Peyer's patch (tissue), 4 donors: Measurements from ENCODE around the gene UNC13D. TPM values are rescaled to one million over a fixed set of nuclear protein-coding genes. Genes with fewer than 3 reads are reported as not detected.

ENCODE experiments used
- DNase-seq, 3 donors: peaks; one replicate each; pipeline ENCODE4 v3.0.0-alpha.2; 2017 to 2019
- H3K27ac ChIP-seq, 4 donors: fragments of 200-600 bp; sonication (generic); one replicate each; pipeline ENCODE4 v1.5.1; 2016 to 2019
- H3K27me3 ChIP-seq, 2 donors: fragments of 200-600 bp; sonication (generic); one replicate each; pipeline ENCODE4 v1.5.1; 2019
- H3K36me3 ChIP-seq, 3 donors: fragments of 200-600 bp; sonication (generic); one replicate each; pipeline ENCODE4 v1.5.1; 2016 to 2019
- H3K4me1 ChIP-seq, 4 donors: fragments of 200-600 bp; sonication (generic); one replicate each; pipeline ENCODE4 v1.5.1; 2016 to 2019
- H3K4me3 ChIP-seq, 4 donors: fragments of 200-600 bp; sonication (generic); 1 replicate in 3 of 4; 2 replicates in 1 of 4; pipeline ENCODE4 v1.5.1; 2016 to 2019; ENCODE audit warnings: mild to moderate bottlenecking in 1 of 4
- H3K9me3 ChIP-seq, 4 donors: fragments of 200-600 bp; sonication (generic); one replicate each; pipeline ENCODE4 v1.5.1; 2016 to 2019; ENCODE audit warnings: mild to moderate bottlenecking in 1 of 4
- CTCF ChIP-seq, 6 experiments: fragments of 450-650 bp in 4 of 6; fragments of 200-600 bp in 2 of 6; sonication (generic) in 1 of 6; IDR thresholded peaks; one replicate each; pipeline ENCODE4 v1.5.1; 2017 to 2019; ENCODE audit warnings: antibody characterized with exemption in 6 of 6, mild to moderate bottlenecking in 3 of 6, moderate library complexity in 1 of 6
- POLR2A ChIP-seq, 2 donors: fragments of 450-650 bp; IDR thresholded peaks; one replicate each; pipeline ENCODE4 v1.5.1; 2017; ENCODE audit warnings: antibody characterized with exemption in 2 of 2, mild to moderate bottlenecking in 2 of 2, moderate library complexity in 2 of 2
- total RNA-seq, 4 donors: library from RNA; depleted of rRNA; stranded (reverse); fragments of >200 nt; gene quantifications; one replicate each; pipeline ENCODE4 v1.1.0, GENCODE V29; 2016

UNC13D gene
- total RNA-seq, 4 donors from 2014 or later: 8.4 to 45.4 (median 22.2) TPM

GRCh38 chr17:75834928-75835653 lies 9.1 kb downstream of the UNC13D start:
- Histone ChIP-seq H3K9me3 (no peaks in the 10 kb centered on the region), H3K4me3 (no peak overlapping the region), H3K4me1 (peaks cover 0 to 18% (median 3%) of the 10 kb centered on the region in 4 donors), H3K36me3 (peaks cover 0 to 25% (median 0%) of the 10 kb centered on the region in 3 donors), H3K27me3 (no peaks in the 10 kb centered on the region), H3K27ac (no peak overlapping the region)
- no peak for TF ChIP-seq POLR2A (IDR thresholded peaks at IDR 0.05)
- no peak for TF ChIP-seq CTCF (IDR thresholded peaks at IDR 0.05)
- DNase-seq: no peak

DNA sequence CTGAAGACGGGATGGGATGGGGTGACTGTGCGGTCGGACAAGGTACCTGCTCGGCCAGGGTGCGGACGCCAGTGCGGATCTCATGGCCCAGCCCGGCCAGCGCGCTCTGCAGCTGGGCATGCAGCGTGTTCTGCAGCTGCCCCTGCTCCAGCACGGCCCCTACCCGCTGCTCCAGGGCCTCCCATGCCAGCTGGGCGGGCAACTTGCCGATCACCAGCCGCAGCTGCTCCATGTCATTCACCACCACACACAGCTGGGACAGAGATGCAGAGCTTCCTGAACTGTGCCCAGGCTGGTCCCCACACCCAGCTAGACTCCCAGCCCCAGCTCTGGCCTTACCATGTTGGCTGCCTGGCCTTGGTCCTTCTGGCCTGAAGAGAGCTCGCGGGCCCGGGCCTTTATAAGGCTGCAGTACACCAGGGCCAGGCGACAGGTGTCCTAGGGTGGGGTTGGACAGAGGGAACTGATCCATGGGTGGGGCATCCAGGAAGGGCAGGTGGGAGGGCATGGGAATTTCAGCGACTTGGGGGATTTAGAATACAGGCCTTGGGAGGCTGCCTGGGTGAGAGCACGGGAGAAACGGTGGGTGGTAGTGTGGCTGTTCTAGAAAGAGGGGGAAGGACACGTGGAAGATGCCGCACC lies 9.8 kb downstream of the UNC13D start:
- Histone ChIP-seq H3K4me3 (no peak overlapping the region), H3K9me3 (no peaks in the 10 kb centered on the region), H3K27ac (no peak overlapping the region), H3K36me3 (peaks cover 0 to 19% (median 0%) of the 10 kb centered on the region in 3 donors), H3K4me1 (peaks cover 0 to 18% (median 3%) of the 10 kb centered on the region in 4 donors), H3K27me3 (no peaks in the 10 kb centered on the region)
- TF ChIP-seq POLR2A (IDR thresholded peaks at IDR 0.05): no peak
- no peak for DNase-seq

DNA sequence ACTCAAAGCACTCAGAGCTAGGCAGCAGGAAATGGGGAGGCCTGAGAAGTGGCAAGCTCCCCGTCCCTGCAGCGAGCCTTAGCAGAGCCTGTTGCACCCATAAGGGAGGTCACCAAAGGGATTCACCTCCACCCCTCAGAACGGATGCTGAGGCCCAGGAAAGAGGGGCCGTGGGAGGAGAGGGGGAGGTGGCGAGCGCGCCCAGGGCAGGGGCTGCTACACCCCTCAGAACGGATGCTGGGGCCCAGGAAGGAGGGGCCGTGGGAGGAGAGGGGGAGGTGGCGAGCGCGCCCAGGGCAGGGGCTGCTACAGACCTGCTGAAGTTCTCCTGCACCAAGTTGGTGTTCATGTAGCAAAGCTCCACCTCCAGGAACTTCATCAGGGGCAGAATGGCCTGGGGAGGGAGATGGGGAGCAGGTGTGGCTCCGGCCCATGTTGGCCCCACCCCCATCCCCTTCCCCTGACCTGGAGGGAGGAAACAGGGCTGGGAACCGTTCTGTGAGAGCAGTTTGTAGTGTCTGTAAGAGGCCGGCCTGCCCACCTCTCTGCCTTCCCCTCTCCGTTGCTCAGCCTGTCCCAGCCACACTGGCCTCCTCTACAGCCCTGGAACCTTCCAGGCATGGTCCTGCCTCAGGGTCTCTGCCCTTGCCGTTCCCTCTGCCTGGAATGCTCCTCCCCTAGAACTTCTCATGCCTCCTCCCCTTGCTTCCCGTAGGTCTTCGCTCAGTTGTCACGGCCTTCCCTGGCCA lies 11.4 kb downstream of the UNC13D start:
- no peak for TF ChIP-seq POLR2A (IDR thresholded peaks at IDR 0.05)
- no peak for TF ChIP-seq CTCF (IDR thresholded peaks at IDR 0.05)
- Histone ChIP-seq H3K27me3 (no peaks in the 10 kb centered on the region), H3K4me3 (peak overlapping the region in 1 of 4 donors; percentile 9), H3K36me3 (peaks cover 0 to 18% (median 0%) of the 10 kb centered on the region in 3 donors), H3K9me3 (no peaks in the 10 kb centered on the region), H3K27ac (peak overlapping the region; percentile 67 to 83 (median 72)), H3K4me1 (peaks cover 0 to 24% (median 3%) of the 10 kb centered on the region in 4 donors)
- peak in 1 of 3 donors; percentile 34 for DNase-seq

DNA sequence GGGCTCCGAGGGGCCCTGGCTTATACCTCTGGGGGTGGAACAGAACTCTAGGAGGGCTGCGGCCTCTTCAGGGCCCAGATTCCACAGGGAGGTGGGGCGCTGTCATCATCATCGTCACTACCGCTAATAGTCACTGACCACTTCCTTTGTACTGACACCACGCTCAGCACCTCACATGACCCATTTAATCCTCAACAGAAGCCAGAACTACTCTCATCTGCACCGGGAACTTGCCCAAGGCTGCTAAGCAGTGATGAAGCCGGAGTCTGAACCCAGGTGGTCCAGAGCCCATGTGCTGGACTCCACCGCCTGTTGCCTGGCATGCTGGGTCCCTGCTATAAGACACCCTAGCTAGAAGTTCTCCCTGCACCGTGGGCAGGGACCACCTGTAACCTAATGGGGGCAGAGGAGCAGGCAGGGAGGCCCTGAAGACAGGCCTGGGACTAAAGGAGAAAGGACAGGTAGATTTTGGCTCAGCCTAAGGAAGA lies 12.0 kb downstream of the UNC13D start:
- peak overlapping the region in 1 of 4 donors; percentile 9 for H3K4me3 ChIP-seq
- peaks cover 0 to 18% (median 0%) of the 10 kb centered on the region in 3 donors for H3K36me3 ChIP-seq
- peak in 2 of 3 donors; percentile 46 to 77 for DNase-seq
- H3K4me1 ChIP-seq: peaks cover 0 to 30% (median 6%) of the 10 kb centered on the region in 4 donors
- peak overlapping the region; percentile 67 to 83 (median 72) for H3K27ac ChIP-seq
- H3K9me3 ChIP-seq: no peaks in the 10 kb centered on the region
- TF ChIP-seq CTCF (IDR thresholded peaks at IDR 0.05): no peak
- peak in 1 of 2 donors; percentile 30 for TF ChIP-seq POLR2A (IDR thresholded peaks at IDR 0.05)
- no peaks in the 10 kb centered on the region for H3K27me3 ChIP-seq

GRCh38 chr17:75831032-75831571 lies 13.1 kb downstream of the UNC13D start:
- Histone ChIP-seq H3K4me3 (peak overlapping the region in 1 of 4 donors; percentile 27), H3K36me3 (peaks cover 0 to 18% (median 0%) of the 10 kb centered on the region in 3 donors), H3K9me3 (no peaks in the 10 kb centered on the region), H3K27me3 (no peaks in the 10 kb centered on the region), H3K27ac (peak overlapping the region in 1 of 4 donors; percentile 26), H3K4me1 (peaks cover 0 to 33% (median 9%) of the 10 kb centered on the region in 4 donors)
- DNase-seq: no peak
- no peak for TF ChIP-seq CTCF (IDR thresholded peaks at IDR 0.05)
- no peak for TF ChIP-seq POLR2A (IDR thresholded peaks at IDR 0.05)
